Measurements from ENCODE around the gene ANKS6.

ANKS6 gene

DNA sequence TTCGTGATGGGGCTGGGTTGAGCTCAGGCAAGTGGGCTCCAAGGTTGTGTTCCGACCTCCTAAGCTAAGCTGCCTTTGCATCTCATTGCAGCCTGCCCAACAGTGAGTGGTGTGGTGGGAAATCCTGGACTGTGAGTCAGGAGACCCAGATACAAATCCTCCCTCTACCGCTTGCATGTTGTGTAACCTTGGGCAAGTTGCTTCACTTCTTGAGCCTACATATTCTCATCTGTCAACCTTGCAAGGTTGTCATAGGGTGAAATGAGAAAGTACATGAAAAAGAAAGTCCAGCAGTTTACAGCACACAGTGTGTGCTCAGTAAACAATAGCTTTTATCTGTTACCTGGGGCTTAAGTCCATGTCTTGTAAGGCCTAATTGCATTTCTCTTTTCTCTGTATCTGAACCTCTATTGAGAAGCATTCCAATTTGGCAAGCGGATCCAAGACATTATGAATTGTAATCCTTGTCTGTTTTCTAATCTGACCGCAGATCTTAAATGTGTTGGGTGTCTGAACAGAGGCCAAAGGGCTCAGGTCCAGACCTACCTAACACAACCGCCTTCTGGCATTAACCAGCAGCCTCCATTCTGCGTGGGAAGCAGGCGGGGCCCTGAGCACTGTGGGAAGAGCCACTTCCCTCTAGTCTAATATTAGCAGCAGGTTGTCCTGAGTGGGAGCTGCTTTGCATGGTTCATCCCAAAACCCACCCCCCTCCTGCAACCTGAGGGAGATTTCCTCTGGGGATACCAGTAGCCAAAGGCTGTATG is 9.3 kb upstream of the ANKS6 start:
- in situ Hi-C loops (cut with HindIII; ENCODE audit: low sequenced_read_pairs): no loop called here
- no peak for DNase-seq (ENCODE audit: low read depth, low spot score)
- H3K4me3 ChIP-seq (ENCODE audit: low read depth, low read length): no peak overlapping the region
- TF ChIP-seq, protein P1, sequence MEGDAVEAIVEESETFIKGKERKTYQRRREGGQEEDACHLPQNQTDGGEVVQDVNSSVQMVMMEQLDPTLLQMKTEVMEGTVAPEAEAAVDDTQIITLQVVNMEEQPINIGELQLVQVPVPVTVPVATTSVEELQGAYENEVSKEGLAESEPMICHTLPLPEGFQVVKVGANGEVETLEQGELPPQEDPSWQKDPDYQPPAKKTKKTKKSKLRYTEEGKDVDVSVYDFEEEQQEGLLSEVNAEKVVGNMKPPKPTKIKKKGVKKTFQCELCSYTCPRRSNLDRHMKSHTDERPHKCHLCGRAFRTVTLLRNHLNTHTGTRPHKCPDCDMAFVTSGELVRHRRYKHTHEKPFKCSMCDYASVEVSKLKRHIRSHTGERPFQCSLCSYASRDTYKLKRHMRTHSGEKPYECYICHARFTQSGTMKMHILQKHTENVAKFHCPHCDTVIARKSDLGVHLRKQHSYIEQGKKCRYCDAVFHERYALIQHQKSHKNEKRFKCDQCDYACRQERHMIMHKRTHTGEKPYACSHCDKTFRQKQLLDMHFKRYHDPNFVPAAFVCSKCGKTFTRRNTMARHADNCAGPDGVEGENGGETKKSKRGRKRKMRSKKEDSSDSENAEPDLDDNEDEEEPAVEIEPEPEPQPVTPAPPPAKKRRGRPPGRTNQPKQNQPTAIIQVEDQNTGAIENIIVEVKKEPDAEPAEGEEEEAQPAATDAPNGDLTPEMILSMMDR (IDR thresholded peaks at IDR 0.05; ENCODE audit: low read depth, low read length): no peak

DNA sequence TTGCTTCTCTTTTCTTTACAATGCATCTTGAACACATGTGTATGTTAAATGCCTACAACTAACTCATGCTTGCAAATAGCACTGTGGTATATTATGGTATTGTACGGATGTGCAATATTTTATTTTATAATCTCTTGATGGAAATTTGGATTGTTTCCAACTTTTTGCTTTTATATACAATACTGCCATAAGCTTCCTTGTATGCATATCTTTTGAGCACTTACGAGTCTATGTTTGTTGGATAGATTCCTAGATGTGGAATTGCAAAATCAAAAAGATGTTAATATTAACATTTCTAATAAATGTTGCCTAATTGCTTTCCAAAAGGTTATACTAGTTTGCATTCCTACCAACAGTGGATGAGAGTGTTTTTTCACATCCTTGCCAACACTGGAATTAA is 7.7 kb upstream of the ANKS6 start:
- in situ Hi-C loops (cut with HindIII; ENCODE audit: low sequenced_read_pairs): no loop called here
- TF ChIP-seq, protein P1 (IDR thresholded peaks at IDR 0.05; ENCODE audit: low read depth, low read length): no peak
- DNase-seq (ENCODE audit: low read depth, low spot score): no peak
- no peak overlapping the region for H3K4me3 ChIP-seq (ENCODE audit: low read depth, low read length)

- no peak overlapping the region for H3K4me3 ChIP-seq (ENCODE audit: low read depth, low read length)
- no peak for DNase-seq (ENCODE audit: low read depth, low spot score)
- TF ChIP-seq, protein P1 (IDR thresholded peaks at IDR 0.05; ENCODE audit: low read depth, low read length): no peak
- in situ Hi-C loops (cut with HindIII; ENCODE audit: low sequenced_read_pairs): no loop called here
These were observed 5.6 kb upstream of the ANKS6 start for GRCh38 chr9:98801969-98802371.

DNA sequence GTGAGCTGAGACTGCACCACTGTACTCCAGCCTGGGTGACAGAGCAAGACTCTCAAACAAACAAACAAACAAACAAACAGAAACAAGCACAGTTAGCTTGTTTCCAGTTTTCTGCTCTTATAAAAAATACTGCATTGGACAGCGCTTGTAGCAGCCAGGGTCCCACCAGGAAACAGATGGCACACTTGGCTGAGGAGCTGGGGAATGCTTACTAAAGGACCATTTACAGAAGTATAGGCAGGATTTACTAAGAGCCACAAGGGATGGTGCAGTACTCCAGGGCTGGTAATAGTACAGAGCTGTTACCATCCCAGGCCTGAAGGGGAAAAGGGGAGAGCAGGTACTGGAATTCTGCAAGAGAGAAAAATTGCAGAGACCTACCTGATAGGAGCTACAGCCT is 5.2 kb upstream of the ANKS6 start:
- TF ChIP-seq, protein P1 (IDR thresholded peaks at IDR 0.05; ENCODE audit: low read depth, low read length): no peak
- in situ Hi-C loops (cut with HindIII; ENCODE audit: low sequenced_read_pairs): no loop called here
- DNase-seq (ENCODE audit: low read depth, low spot score): no peak
- H3K4me3 ChIP-seq (ENCODE audit: low read depth, low read length): no peak overlapping the region

- no peak for DNase-seq (ENCODE audit: low read depth, low spot score)
- in situ Hi-C loops (cut with HindIII; ENCODE audit: low sequenced_read_pairs): no loop called here
- TF ChIP-seq, protein P1 (IDR thresholded peaks at IDR 0.05; ENCODE audit: low read depth, low read length): no peak
- no peak overlapping the region for H3K4me3 ChIP-seq (ENCODE audit: low read depth, low read length)
These were observed 1.9 kb upstream of the ANKS6 start for GRCh38 chr9:98798254-98798653.

- DNase-seq (ENCODE audit: low read depth, low spot score): no peak
- TF ChIP-seq, protein P1 (IDR thresholded peaks at IDR 0.05; ENCODE audit: low read depth, low read length): no peak
- H3K4me3 ChIP-seq (ENCODE audit: low read depth, low read length): no peak overlapping the region
- in situ Hi-C loops (cut with HindIII; ENCODE audit: low sequenced_read_pairs): no loop called here
These were observed 1.1 kb upstream of the ANKS6 start for GRCh38 chr9:98797491-98797890.
